ENCODE results near the gene SYNPO.

The SYNPO gene, protein sequence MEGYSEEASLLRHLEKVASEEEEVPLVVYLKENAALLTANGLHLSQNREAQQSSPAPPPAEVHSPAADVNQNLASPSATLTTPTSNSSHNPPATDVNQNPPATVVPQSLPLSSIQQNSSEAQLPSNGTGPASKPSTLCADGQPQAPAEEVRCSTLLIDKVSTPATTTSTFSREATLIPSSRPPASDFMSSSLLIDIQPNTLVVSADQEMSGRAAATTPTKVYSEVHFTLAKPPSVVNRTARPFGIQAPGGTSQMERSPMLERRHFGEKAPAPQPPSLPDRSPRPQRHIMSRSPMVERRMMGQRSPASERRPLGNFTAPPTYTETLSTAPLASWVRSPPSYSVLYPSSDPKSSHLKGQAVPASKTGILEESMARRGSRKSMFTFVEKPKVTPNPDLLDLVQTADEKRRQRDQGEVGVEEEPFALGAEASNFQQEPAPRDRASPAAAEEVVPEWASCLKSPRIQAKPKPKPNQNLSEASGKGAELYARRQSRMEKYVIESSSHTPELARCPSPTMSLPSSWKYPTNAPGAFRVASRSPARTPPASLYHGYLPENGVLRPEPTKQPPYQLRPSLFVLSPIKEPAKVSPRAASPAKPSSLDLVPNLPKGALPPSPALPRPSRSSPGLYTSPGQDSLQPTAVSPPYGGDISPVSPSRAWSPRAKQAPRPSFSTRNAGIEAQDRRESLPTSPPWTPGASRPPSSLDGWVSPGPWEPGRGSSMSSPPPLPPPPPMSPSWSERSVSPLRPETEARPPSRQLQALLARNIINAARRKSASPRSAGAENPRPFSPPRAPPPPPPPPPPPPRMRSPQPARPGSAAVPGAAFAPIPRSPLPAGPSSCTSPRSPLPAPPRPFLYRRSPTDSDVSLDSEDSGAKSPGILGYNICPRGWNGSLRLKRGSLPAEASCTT

DNA sequence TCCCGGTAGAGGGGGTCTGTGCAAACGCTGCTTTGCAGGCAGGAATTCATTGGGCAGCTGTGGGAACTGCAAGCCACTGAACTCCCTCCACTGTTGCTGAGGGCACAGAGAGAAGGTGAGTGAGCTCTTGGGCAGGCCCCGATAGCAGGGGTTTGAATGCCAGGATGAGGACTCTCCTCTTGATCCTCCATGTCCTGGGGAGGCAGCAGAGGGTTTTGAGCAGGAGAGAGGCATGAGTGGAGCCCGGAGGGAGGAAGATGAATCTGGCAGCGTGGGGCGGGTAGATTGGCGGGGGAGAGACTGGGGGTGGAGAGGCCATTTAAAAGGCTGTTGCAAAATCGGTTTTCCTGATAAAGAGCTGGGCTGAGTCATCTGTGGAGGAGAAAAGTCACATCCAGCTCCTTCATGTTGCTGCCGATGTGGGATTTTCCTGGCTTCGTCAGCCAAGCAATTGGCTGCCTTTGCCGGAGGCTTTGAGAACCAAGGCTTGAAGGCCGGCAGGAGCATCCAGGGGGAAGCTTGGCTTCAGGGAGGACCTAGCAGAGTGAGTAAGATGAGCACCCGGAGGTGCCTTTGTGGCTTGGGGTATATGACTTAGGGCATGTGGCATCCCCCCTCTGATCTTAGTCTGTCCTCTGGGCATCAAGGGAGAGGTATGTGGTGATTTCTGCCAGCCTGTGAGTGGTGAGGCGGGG lies at the start of gene SYNPO:
TSS of gene SYNPO (plus strand) at position 350 of the 695 bp plus-strand sequence. CDS start 7,616 bp downstream, outside the sequence.
- DNase-seq (ENCODE audit: low read depth) = peak; percentile 79

- DNase-seq (ENCODE audit: low read depth) = no peak
These were observed 49.3 kb upstream of the SYNPO start for GRCh38 chr5:150590979-150591695.

- no peak for DNase-seq (ENCODE audit: low read depth)
These were observed 46.9 kb upstream of the SYNPO start for GRCh38 chr5:150593593-150593992.

DNA sequence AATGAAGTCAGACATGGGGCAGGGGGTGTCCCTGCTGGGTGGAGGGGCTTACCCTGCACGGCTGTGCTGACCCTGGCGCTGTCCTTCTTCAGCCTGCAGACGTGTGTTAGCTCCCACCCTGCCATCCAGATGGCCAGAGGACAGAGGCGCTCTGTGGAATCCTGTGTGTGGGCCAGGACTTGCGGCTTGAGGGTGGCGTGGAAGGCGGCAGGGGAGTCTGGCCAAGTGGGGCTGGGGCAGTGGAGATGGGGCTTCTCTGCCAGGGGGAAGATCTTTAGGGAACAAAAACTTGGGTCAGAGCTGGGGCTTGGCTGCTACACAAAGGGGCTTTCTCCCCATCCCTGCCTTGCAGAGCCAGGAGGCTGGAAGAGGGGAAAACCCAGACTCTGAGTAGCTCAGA lies 46.5 kb upstream of the SYNPO start:
- no peak for DNase-seq (ENCODE audit: low read depth)

GRCh38 chr5:150595466-150596031 lies 44.9 kb upstream of the SYNPO start:
- DNase-seq (ENCODE audit: low read depth) = no peak

DNA sequence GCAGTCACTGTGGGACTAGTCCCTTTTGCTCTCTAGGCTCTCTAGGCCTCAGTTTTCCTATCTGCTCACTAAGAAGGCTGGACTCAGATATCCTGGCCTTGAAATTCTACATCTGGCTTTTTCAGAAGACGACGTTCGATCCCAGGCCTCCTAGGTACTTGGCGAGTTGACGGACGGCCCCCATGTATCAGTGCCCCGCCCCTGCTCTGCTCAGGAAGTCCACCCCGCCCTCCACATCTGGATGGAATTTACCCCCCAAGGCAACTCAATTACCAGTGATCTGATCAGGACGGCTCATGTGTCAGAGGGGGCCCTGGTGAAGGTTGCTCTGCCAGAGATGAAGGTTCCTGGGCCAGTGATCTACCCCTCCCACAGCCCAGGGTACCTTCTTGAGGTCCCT lies 44.1 kb upstream of the SYNPO start:
- no peak for DNase-seq (ENCODE audit: low read depth)

DNA sequence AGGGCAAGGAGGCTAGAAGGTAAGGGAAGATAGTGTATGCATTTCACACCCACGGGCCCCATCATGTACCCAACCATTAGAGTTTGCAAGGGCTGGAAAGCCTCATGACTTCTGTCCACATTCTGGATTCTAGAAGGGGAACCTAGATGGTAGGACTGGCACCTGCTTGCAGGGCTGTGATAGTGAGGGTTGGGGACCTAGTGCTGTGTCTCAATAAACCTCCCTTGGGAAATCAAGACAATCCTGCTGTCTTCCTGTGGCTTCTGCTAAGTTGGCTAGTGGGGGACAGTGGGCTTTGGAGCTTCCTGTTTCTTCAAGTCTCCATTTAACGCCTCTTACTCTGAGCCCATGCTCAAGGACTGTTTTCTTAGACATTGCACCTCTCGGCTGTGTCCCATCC lies 43.6 kb upstream of the SYNPO start:
- no peak for DNase-seq (ENCODE audit: low read depth)

- DNase-seq (ENCODE audit: low read depth) = no peak
These were observed 42.5 kb upstream of the SYNPO start for GRCh38 chr5:150598006-150598405.

DNA sequence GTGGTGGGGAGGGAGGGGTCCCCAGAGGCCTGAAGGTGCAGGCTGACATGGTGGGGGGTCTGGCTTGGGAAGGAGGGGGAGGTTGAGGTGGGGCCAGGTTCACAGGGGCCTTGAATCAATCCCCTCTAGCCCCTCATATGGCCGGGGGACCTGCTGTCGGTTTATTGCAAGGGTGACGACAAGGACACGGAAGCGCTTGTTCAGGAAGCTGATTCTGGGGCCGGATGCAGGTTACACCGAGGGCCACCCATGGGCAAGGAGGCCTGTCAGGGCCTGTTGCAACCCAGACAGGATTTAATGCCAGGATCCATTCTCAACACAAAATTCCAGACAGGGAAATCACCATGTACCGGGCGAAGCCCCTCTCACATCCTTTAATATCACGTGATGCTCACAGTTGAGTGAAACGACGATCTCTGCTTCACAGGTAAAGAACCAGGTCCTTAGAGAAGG lies 41.6 kb upstream of the SYNPO start:
- DNase-seq (ENCODE audit: low read depth) = no peak

GRCh38 chr5:150599281-150599680 lies 41.2 kb upstream of the SYNPO start:
- no peak for DNase-seq (ENCODE audit: low read depth)

DNA sequence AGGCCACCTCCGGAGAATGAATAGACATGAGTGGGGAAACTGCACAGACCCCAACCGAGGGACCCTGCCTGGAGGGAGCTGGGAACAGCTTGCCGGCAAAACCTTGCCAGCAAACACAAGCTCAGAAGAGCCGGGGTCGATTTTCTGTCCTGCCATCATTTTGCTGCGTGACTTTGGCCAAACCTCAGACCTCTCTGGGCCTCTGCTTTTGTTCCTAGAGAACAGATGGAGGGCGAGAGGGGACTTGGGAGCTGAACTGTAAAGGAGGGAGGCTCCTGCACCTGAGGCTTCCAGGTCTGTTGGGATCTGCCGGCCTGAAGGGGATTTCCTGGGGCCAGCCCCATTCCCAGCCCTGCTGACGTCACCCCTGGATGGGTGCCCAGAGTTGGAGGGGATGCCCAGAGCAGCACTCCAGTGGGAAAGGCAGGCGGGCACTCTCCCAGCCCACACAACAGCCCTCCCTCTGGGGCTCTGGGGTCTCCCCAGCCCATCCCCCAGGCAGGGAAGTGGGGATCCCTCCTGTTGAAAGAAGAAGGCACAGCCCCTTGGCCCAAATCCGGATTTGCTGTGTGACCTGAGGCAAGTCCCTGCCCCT lies 40.4 kb upstream of the SYNPO start:
- DNase-seq (ENCODE audit: low read depth) = peak; percentile 28

GRCh38 chr5:150600616-150601490 lies 39.6 kb upstream of the SYNPO start:
- peak; percentile 46 for DNase-seq (ENCODE audit: low read depth)

DNA sequence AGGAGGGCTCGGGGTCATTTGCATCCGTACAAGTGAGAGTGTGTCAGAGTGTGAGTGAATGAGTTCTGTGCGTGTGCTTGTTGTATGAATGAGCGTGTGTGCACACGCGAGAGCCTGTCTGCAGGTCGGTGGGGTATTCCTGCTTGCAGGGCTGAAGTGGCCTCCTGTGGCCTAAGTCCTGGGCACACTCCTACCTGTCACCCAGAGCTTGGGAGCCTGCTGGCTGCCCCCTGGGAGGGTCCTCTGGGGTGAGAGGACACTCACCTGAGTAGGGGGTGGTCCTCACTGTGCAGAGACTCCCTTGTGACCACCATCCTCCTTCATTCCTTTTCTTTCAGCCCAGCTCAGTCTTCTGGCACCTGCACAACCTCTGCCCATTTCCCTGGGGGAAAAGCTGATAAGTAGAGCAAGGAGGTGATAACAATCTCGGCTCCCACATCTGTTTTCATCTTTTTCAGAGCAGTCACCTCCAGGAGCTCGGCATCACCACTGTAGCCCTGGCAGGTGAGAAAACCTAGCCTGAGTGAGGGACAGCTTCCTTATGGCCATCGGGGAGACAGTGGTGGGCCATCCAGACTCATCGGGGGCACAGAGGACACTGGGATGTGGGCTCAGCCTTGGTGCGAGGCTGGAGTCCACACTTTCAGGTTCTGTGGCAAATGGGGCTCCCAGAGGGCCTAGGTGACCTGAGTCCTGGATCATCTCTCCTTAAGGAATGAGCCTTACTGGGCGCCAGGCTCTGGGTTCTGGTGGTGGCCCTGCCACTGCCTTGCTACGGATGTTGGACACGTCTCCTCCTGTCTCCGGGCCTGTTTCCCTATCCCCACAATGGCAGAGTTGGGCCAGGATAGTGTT lies 38.7 kb upstream of the SYNPO start:
- no peak for DNase-seq (ENCODE audit: low read depth)

- no peak for DNase-seq (ENCODE audit: low read depth)
These were observed 37.4 kb upstream of the SYNPO start for GRCh38 chr5:150603052-150603451.

DNA sequence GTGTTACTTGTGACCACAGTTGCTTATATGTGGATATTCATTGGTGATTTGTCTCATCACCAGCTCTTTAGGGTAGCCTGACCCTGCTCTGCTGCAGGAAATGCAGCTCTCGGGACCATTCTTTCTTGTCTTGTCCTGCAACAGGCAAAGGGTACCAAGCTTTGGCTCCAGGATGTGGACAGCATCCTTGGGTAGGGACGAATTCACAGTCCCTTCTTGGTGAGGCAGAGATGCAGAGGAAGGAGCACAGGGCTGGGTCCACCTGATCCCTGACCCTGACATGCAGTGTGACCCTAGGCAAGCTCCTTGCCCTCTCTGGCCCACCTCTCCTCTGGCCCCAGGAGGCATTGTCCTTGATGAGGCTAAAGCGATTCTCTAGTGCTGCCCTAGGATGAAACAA lies 37.0 kb upstream of the SYNPO start:
- no peak for DNase-seq (ENCODE audit: low read depth)

DNA sequence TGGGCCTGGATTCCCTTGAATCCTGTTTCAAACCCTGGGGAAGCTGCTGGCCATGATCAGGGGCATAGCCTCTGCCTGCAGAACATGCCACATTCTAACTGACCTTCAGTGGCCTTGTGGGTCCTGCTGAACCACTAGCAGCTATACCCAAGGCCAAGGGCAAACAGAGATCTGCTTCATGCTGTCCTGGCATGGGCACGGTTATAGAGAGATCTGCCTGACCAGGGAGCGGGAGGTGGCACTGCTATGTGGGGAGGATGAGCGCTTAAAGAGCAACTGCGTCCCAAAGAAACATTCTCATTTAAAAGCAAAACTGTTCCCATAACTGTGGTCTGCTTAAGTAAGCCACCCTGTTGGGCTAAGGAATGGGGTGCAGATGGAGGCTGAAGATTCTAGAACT lies 36.5 kb upstream of the SYNPO start:
- DNase-seq (ENCODE audit: low read depth) = no peak

- DNase-seq (ENCODE audit: low read depth) = no peak
These were observed 35.5 kb upstream of the SYNPO start for GRCh38 chr5:150604894-150605440.

DNA sequence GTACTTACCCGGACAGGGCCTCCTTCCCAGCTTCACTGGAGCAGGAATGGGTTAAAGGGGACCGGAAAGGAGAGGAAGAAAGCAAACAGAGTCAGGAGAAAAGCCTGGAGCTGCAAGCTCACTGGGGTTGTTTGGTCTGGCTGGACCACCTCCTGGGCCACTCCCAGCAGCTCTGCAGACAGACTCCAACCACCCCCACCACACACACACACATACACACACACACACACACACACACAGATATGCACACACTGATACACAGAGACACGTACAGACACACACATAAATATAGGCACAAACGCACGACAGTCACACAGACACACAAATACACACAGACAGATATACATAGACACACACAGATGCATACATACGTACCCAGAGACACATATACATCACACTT lies 34.9 kb upstream of the SYNPO start:
- no peak for DNase-seq (ENCODE audit: low read depth)

DNA sequence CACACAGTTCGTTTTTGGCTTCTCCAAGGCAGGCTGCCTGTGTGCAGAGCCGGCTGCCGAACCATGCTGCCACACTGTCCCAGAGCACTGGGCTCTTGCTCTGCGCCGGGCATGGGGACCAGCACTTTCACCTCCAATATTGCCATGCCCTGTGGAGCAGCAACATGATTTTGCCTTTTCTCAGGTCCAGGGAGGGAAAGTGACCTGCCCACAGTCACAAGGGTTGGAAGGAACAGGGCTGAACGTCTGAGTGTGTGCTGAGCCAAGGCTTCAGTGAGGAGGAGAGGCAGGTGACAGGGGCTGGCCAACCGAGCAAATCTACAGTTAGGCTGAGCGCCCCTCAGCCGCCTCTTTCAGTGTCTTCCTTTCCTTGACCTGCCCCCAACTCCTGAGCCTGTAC lies 34.0 kb upstream of the SYNPO start:
- no peak for DNase-seq (ENCODE audit: low read depth)
